Measurements from ENCODE around the gene ATP1B3.
"Not testable (repeated sequence)": the region's sequence is repeated elsewhere in the genome, so short reads cannot be mapped to it uniquely, and the experiment has no call there.

The ATP1B3 gene

GRCh38 chr3:141945726-141946485, 69.5 kb downstream of the ATP1B3 start:
- no peak for DNase-seq (ENCODE audit: low read depth in 2 of 2)

- DNase-seq (ENCODE audit: low read depth in 2 of 2) = no peak
Observed at GRCh38 chr3:141949399-141949798, 73.0 kb downstream of the ATP1B3 start.

- DNase-seq (ENCODE audit: low read depth in 2 of 2) = no peak
Observed at GRCh38 chr3:141949972-141950371, 73.5 kb downstream of the ATP1B3 start.

- DNase-seq (ENCODE audit: low read depth in 2 of 2) = no peak
Observed at GRCh38 chr3:141950572-141951493, 74.4 kb downstream of the ATP1B3 start.

- no peak for DNase-seq (ENCODE audit: low read depth in 2 of 2)
Observed at GRCh38 chr3:141952611-141953010, 76.2 kb downstream of the ATP1B3 start.

- DNase-seq (ENCODE audit: low read depth in 2 of 2) = no peak
Observed at GRCh38 chr3:141955175-141955574, 78.7 kb downstream of the ATP1B3 start.

- no peak for DNase-seq (ENCODE audit: low read depth in 2 of 2)
Observed at GRCh38 chr3:141959589-141960554, 83.4 kb downstream of the ATP1B3 start.

- DNase-seq (ENCODE audit: low read depth in 2 of 2) = no peak
Observed at GRCh38 chr3:141960731-141961130, 84.3 kb downstream of the ATP1B3 start.

GRCh38 chr3:141963301-141963700, 86.9 kb downstream of the ATP1B3 start:
- no peak for DNase-seq (ENCODE audit: low read depth in 2 of 2)

GRCh38 chr3:141965471-141965870, 89.0 kb downstream of the ATP1B3 start:
- DNase-seq (ENCODE audit: low read depth in 2 of 2) = no peak

GRCh38 chr3:141969711-141970110, 93.3 kb downstream of the ATP1B3 start:
- DNase-seq (ENCODE audit: low read depth in 2 of 2) = no peak

- DNase-seq (ENCODE audit: low read depth in 2 of 2) = no peak
Observed at GRCh38 chr3:141971571-141971970, 95.1 kb downstream of the ATP1B3 start.

- no peak for DNase-seq (ENCODE audit: low read depth in 2 of 2)
Observed at GRCh38 chr3:141972399-141972798, 96.0 kb downstream of the ATP1B3 start.

- not testable (repeated sequence) for DNase-seq (ENCODE audit: low read depth in 2 of 2)
Observed at GRCh38 chr3:141974777-141975176, 98.3 kb downstream of the ATP1B3 start.
